Spleen (tissue), 7 donors: ENCODE measurements around the gene TSPAN9.

Experiments used
- POLR2A ChIP-seq, 3 donors: fragments of 450-650 bp; IDR thresholded peaks; one replicate each; pipeline ENCODE4 v1.5.1; 2017; ENCODE audit warnings: antibody characterized with exemption in 3 of 3, mild to moderate bottlenecking in 1 of 3
- POLR2AphosphoS5 ChIP-seq, 3 donors: sonication (generic); formaldehyde crosslinking; IDR thresholded peaks; one replicate each; pipeline ENCODE4 v1.5.1; 2017; ENCODE audit warnings: antibody characterized with exemption in 3 of 3
- TF ChIP-seq, protein P1 (sequence below), 11 experiments: fragments of 200-600 bp in 7 of 11; fragments of 450-650 bp in 4 of 11; sonication (generic) in 4 of 11; IDR thresholded peaks in 8 of 11; conservative IDR thresholded peaks in 3 of 11; 1 replicate in 7 of 11; 2 replicates in 4 of 11; pipeline versions ENCODE4 v1.4.0 to v1.8.0; 2016 to 2021; ENCODE audit warnings: antibody characterized with exemption in 11 of 11, inconsistent platforms in 4 of 11, mild to moderate bottlenecking in 1 of 11
- donor health status: DM: no; HTN: no; CAD: no; lungs with moderate emphysema.
- donor health status: DM: no; HTN: no; CAD: no.
- donor health status: DM: no; HTN: no; CAD: no.

GRCh38 chr12:3289702-3290101 is 212.5 kb downstream of the TSPAN9 start:
- TF ChIP-seq, protein P1, sequence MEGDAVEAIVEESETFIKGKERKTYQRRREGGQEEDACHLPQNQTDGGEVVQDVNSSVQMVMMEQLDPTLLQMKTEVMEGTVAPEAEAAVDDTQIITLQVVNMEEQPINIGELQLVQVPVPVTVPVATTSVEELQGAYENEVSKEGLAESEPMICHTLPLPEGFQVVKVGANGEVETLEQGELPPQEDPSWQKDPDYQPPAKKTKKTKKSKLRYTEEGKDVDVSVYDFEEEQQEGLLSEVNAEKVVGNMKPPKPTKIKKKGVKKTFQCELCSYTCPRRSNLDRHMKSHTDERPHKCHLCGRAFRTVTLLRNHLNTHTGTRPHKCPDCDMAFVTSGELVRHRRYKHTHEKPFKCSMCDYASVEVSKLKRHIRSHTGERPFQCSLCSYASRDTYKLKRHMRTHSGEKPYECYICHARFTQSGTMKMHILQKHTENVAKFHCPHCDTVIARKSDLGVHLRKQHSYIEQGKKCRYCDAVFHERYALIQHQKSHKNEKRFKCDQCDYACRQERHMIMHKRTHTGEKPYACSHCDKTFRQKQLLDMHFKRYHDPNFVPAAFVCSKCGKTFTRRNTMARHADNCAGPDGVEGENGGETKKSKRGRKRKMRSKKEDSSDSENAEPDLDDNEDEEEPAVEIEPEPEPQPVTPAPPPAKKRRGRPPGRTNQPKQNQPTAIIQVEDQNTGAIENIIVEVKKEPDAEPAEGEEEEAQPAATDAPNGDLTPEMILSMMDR (IDR thresholded peaks at IDR 0.05 in 8 of 11, conservative IDR thresholded peaks at IDR 0.05 in 3 of 11), result no peak
- no peak for TF ChIP-seq POLR2A (IDR thresholded peaks at IDR 0.05)
- no peak for TF ChIP-seq POLR2AphosphoS5 (IDR thresholded peaks at IDR 0.05)
